ENCODE results near the gene CDC42EP2. TPM values are rescaled to one million over a fixed set of nuclear protein-coding genes. Genes with fewer than 3 reads are reported as not detected.

Gene CDC42EP2
- total RNA-seq, 6 experiments from 2014 or later = 0.55 to 3.4 (median 2.3) TPM

DNA sequence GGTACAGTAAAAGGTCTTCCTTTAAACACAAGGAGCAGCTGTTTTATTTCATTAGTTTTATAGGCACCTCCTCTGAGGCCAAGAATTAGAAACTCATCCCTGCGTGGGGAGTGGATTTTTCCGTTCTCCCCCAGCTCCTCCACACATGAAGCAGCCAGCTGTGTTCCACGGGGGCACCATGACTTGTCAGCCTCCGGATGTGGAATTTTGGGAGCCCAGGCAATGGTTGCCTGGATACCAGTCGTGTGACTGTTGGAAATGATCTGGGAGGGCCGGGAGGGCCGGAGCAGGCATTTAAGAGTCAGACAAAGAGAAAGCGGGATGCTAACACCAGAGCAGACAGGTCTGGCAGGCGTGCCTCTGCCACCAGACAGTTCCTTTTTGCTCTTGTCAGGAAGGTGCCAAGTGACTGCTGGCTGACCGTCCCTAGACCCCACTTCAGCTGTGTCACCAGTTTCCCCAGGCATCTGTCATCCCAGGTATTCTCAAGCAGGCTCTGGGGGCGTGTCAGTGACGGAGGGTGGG lies 15.9 kb upstream of the CDC42EP2 start:
- intact Hi-C loops (cut with DNase I) = no loop called here
- H3K4me3 ChIP-seq = no peak overlapping the region
- TF ChIP-seq POLR2A (IDR thresholded peaks at IDR 0.05) (no peak), CTCF (IDR thresholded peaks at IDR 0.05) (no peak)
- H3K27ac ChIP-seq = peak overlapping the region; percentile 18 to 57 (median 22)
- DNase-seq = peak in 1 of 3 donors; percentile 46
- 76% methylated on average over 4 of the region's 12 CpGs for WGBS (ENCODE audit: insufficient coverage, low coverage, low lambda C conversion rate, missing lambda C conversion rate)
- peaks cover 0 to 22% (median 7%) of the 10 kb centered on the region in 4 donors for H3K4me1 ChIP-seq
- H3K36me3 ChIP-seq = no peaks in the 10 kb centered on the region
- peak in 1 of 4 donors; percentile 6 for ATAC-seq
- no peaks in the 10 kb centered on the region for H3K9me3 ChIP-seq
- H3K27me3 ChIP-seq = no peaks in the 10 kb centered on the region

- Histone ChIP-seq H3K27ac (no peak overlapping the region), H3K27me3 (no peaks in the 10 kb centered on the region), H3K9me3 (no peaks in the 10 kb centered on the region), H3K4me3 (no peak overlapping the region), H3K36me3 (no peaks in the 10 kb centered on the region), H3K4me1 (peaks cover 0 to 28% (median 12%) of the 10 kb centered on the region in 4 donors)
- intact Hi-C loops (cut with DNase I) = no loop called here
- WGBS (ENCODE audit: insufficient coverage, low coverage, low lambda C conversion rate, missing lambda C conversion rate) = 88% methylated on average over 16 of the region's 17 CpGs
- TF ChIP-seq POLR2A (IDR thresholded peaks at IDR 0.05) (no peak), CTCF (IDR thresholded peaks at IDR 0.05) (no peak)
- ATAC-seq (no peak), DNase-seq (peak in 1 of 3 donors; percentile 27)
Observed at GRCh38 chr11:65300621-65301275, 13.9 kb upstream of the CDC42EP2 start.

DNA sequence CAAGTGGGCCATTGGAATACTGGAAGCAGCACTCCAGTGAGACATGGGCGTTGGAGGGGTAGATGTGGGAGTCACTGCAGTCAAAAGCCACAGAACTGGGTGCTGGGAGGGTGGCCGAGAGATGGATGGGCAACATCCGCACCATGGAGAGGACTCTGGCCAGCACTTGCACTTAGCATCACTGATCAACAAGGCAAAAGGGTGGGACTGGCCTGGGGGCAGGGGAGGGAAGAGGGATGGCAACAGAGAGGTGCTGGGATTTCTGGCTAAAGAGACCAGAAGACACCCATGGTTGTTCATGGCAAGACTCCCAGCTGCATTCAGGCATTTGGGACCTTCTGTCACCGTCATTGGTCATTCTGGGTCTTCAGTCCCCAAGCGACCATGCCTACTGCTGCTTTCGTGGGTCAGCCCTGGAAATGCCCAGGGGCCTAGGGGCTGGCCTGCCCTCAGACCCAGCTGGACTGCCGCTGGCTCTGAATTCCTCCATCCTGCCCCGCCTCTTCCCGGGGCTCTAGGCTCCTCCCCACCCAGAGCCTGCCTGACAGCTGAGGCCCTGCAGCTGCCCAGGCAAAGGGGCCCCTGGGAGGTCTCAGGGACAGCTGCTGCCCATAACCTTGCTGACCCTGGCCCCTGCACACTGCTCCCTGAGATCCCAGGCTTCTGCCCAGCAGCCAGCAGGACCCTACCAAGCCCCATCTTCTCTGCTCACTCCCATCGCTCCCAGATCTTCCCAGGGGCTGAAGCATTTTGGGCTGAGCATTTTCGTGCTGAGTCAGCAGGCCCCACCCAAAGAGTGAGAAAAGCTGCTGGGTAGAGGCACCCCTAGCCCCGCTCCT lies 13.0 kb upstream of the CDC42EP2 start:
- WGBS (ENCODE audit: insufficient coverage, low coverage, low lambda C conversion rate, missing lambda C conversion rate) = 100% methylated on average over 2 of the region's 12 CpGs
- Histone ChIP-seq H3K4me3 (no peak overlapping the region), H3K27me3 (no peaks in the 10 kb centered on the region), H3K27ac (no peak overlapping the region), H3K9me3 (no peaks in the 10 kb centered on the region), H3K4me1 (peaks cover 0 to 38% (median 16%) of the 10 kb centered on the region in 4 donors), H3K36me3 (no peaks in the 10 kb centered on the region)
- intact Hi-C loops (cut with DNase I) = no loop called here
- TF ChIP-seq POLR2A (IDR thresholded peaks at IDR 0.05) = no peak
- TF ChIP-seq CTCF (IDR thresholded peaks at IDR 0.05) = no peak
- ATAC-seq (peak in 2 of 4 donors; percentile 3 to 16), DNase-seq (peak in 1 of 3 donors; percentile 55)

DNA sequence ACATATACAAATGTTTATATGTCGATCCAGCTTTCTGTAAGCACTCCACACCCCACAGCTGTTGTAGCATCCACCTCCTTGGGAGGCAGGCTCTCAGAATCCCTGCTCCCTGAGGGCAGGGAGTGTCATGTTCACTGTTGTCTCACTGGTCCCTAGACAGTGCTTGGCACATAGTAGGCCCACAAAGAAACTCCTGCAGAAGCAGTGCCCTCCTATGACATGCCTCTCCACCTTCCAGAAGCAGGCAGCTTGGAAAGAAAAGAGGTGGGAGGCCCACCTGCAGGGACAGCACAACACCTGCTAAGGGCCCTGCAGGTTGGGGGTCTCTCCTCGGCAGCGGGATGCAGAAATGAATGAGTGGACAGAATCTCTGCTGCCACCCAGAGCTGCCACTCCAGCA lies 11.1 kb upstream of the CDC42EP2 start:
- no peak overlapping the region for H3K4me3 ChIP-seq
- H3K27me3 ChIP-seq = no peaks in the 10 kb centered on the region
- ATAC-seq = no peak
- H3K36me3 ChIP-seq = no peaks in the 10 kb centered on the region
- H3K9me3 ChIP-seq = no peaks in the 10 kb centered on the region
- no peak for DNase-seq
- WGBS (ENCODE audit: insufficient coverage, low coverage, low lambda C conversion rate, missing lambda C conversion rate) = 100% methylated on average over 2 of the region's 3 CpGs
- H3K4me1 ChIP-seq = peaks cover 0 to 29% (median 12%) of the 10 kb centered on the region in 4 donors
- TF ChIP-seq CTCF (IDR thresholded peaks at IDR 0.05) (no peak), POLR2A (IDR thresholded peaks at IDR 0.05) (no peak)
- no peak overlapping the region for H3K27ac ChIP-seq
- intact Hi-C loops (cut with DNase I) = no loop called here
